Stimulated activated CD8-positive, alpha-beta memory T cell treated with anti-CD3 and anti-CD28 coated beads, Interleukin-15, amount 100 ng/mL, for 48 hours (primary cell): ENCODE results near the gene LRRC32.

Experiments used
- DNase-seq, 2 donors: peaks; one replicate each; pipeline ENCODE4 v3.0.0-alpha.2; 2020; ENCODE audit warnings: low read depth in 2 of 2

The LRRC32 gene

GRCh38 chr11:76663912-76664440 lies 6.6 kb downstream of the LRRC32 start:
- no peak for DNase-seq

GRCh38 chr11:76663486-76663810 lies 7.1 kb downstream of the LRRC32 start:
- DNase-seq: no peak

- DNase-seq: no peak
These were observed 7.7 kb downstream of the LRRC32 start for GRCh38 chr11:76662656-76663485.

- no peak for DNase-seq
These were observed 8.6 kb downstream of the LRRC32 start for GRCh38 chr11:76661834-76662434.

- DNase-seq: no peak
These were observed 9.2 kb downstream of the LRRC32 start for GRCh38 chr11:76661306-76661751.

- DNase-seq: no peak
These were observed 9.8 kb downstream of the LRRC32 start for GRCh38 chr11:76660533-76661305.

- DNase-seq: no peak
These were observed 10.6 kb downstream of the LRRC32 start for GRCh38 chr11:76659672-76660532.

GRCh38 chr11:76658651-76659650 lies 11.6 kb downstream of the LRRC32 start:
- DNase-seq: no peak

- no peak for DNase-seq
These were observed 12.3 kb downstream of the LRRC32 start for GRCh38 chr11:76658231-76658630.

- DNase-seq: no peak
These were observed 13.1 kb downstream of the LRRC32 start for GRCh38 chr11:76657187-76658170.

- no peak for DNase-seq
These were observed 13.9 kb downstream of the LRRC32 start for GRCh38 chr11:76656571-76657081.

- no peak for DNase-seq
These were observed 14.5 kb downstream of the LRRC32 start for GRCh38 chr11:76656050-76656531.

GRCh38 chr11:76655501-76656049 lies 15.0 kb downstream of the LRRC32 start:
- no peak for DNase-seq

- no peak for DNase-seq
These were observed 15.6 kb downstream of the LRRC32 start for GRCh38 chr11:76654980-76655379.

- no peak for DNase-seq
These were observed 16.2 kb downstream of the LRRC32 start for GRCh38 chr11:76654298-76654851.

- no peak for DNase-seq
These were observed 16.8 kb downstream of the LRRC32 start for GRCh38 chr11:76653674-76654284.

- DNase-seq: no peak
These were observed 17.4 kb downstream of the LRRC32 start for GRCh38 chr11:76653012-76653673.
